Upper lobe of left lung (tissue), 6 donors: Measurements from ENCODE around the gene MRPL37. TPM values are rescaled to one million over a fixed set of nuclear protein-coding genes. Genes with fewer than 3 reads are reported as not detected.

Experiments
- ATAC-seq, 2 donors: fragments of 200-7000 bp; cut with Tn5 transposase; one replicate each; pipeline ENCODE4 v1.9.1; 2022; ENCODE audit warnings: mild to moderate bottlenecking in 2 of 2, moderate library complexity in 2 of 2; ENCODE audit not compliant: low FRiP score in 2 of 2
- DNase-seq, 2 donors: peaks; one replicate each; pipeline ENCODE4 v3.0.0-alpha.2; 2019 to 2020
- H3K27ac ChIP-seq, 4 donors: fragments of 200-600 bp; sonication (generic); one replicate each; pipeline ENCODE4 v1.5.1; 2016 to 2019
- H3K27me3 ChIP-seq, 4 donors: fragments of 200-600 bp; sonication (generic); one replicate each; pipeline ENCODE4 v1.5.1; 2017 to 2019
- H3K36me3 ChIP-seq, 4 donors: fragments of 200-600 bp; sonication (generic); one replicate each; pipeline ENCODE4 v1.5.1; 2016 to 2019
- H3K4me1 ChIP-seq, 4 donors: fragments of 200-600 bp; sonication (generic); one replicate each; pipeline ENCODE4 v1.5.1; 2018 to 2019
- H3K4me3 ChIP-seq, 4 donors: fragments of 200-600 bp; sonication (generic); one replicate each; pipeline ENCODE4 v1.5.1; 2017 to 2019; ENCODE audit warnings: mild to moderate bottlenecking in 2 of 4, moderate library complexity in 1 of 4
- H3K9me3 ChIP-seq, 4 donors: fragments of 200-600 bp; sonication (generic); one replicate each; pipeline ENCODE4 v1.5.1; 2018 to 2019
- CTCF ChIP-seq, 6 experiments: fragments of 450-650 bp in 4 of 6; fragments of 200-600 bp in 2 of 6; sonication (generic) in 2 of 6; IDR thresholded peaks; one replicate each; pipeline ENCODE4 v1.5.1; 2016 to 2019; ENCODE audit warnings: antibody characterized with exemption in 6 of 6
- EP300 ChIP-seq, 4 donors: sonication (generic); formaldehyde crosslinking; IDR thresholded peaks; one replicate each; pipeline ENCODE4 v1.5.1; 2017; ENCODE audit warnings: antibody characterized with exemption in 4 of 4, control low read depth in 2 of 4
- POLR2A ChIP-seq, 4 donors: fragments of 450-650 bp; IDR thresholded peaks; one replicate each; pipeline ENCODE4 v1.5.1; 2016 to 2017; ENCODE audit warnings: antibody characterized with exemption in 4 of 4, mild to moderate bottlenecking in 2 of 4
- POLR2AphosphoS5 ChIP-seq, 2 donors: sonication (generic); formaldehyde crosslinking; IDR thresholded peaks; one replicate each; pipeline ENCODE4 v1.5.1; 2017; ENCODE audit warnings: antibody characterized with exemption in 2 of 2
- WGBS, 2 donors: methylation state at CpG; one replicate each; pipeline ENCODE4 v1.1.5; 2017 to 2018; 5-methylcytosine and 5-hydroxymethylcytosine counted together
- total RNA-seq, 6 donors: library from RNA; depleted of rRNA in 4 of 6; stranded (reverse); fragments of >200 nt in 4 of 6; gene quantifications; one replicate each; pipeline versions ENCODE4 v1.1.0 to v1.2.1, GENCODE V29; 2016 to 2021
- donor health status: DM: no; HTN: no; CAD: no; lungs with moderate emphysema.
- donor health status: DM: no; HTN: yes; CAD: no; lungs with severe emphysema.

MRPL37 gene
- total RNA-seq, 6 donors from 2014 or later = 33.2 to 58.2 (median 47.0) TPM

- Histone ChIP-seq H3K27me3 (no peaks in the 10 kb centered on the region), H3K27ac (peak overlapping the region in 3 of 4 donors; percentile 18 to 40 (median 27)), H3K4me3 (no peak overlapping the region), H3K9me3 (no peaks in the 10 kb centered on the region), H3K4me1 (peaks cover 0 to 3% (median 1%) of the 10 kb centered on the region in 4 donors), H3K36me3 (peaks cover 0 to 27% (median 8%) of the 10 kb centered on the region in 4 donors)
- DNase-seq (no peak), ATAC-seq (peak in 1 of 2 donors; percentile 39)
- TF ChIP-seq CTCF (IDR thresholded peaks at IDR 0.05) (no peak), POLR2AphosphoS5 (IDR thresholded peaks at IDR 0.05) (no peak), POLR2A (IDR thresholded peaks at IDR 0.05) (no peak), EP300 (IDR thresholded peaks at IDR 0.05) (no peak)
- 68 to 72% methylated on average over 9 of the region's 9 CpGs for WGBS, 2 donors
These were observed 50.0 kb downstream of the MRPL37 start for GRCh38 chr1:54249819-54250435.

GRCh38 chr1:54250670-54251069, 50.7 kb downstream of the MRPL37 start:
- Histone ChIP-seq H3K9me3 (no peaks in the 10 kb centered on the region), H3K36me3 (peaks cover 0 to 27% (median 8%) of the 10 kb centered on the region in 4 donors)
- no peak for ATAC-seq

GRCh38 chr1:54252371-54252936, 52.5 kb downstream of the MRPL37 start:
- ATAC-seq = no peak
- Histone ChIP-seq H3K27me3 (no peaks in the 10 kb centered on the region), H3K27ac (no peak overlapping the region), H3K9me3 (no peaks in the 10 kb centered on the region), H3K4me1 (peaks cover 0 to 3% (median 1%) of the 10 kb centered on the region in 4 donors), H3K4me3 (no peak overlapping the region), H3K36me3 (peaks cover 0 to 13% (median 8%) of the 10 kb centered on the region in 4 donors)
- TF ChIP-seq POLR2A (IDR thresholded peaks at IDR 0.05) = no peak
- TF ChIP-seq POLR2AphosphoS5 (IDR thresholded peaks at IDR 0.05) = no peak
- no peak for TF ChIP-seq CTCF (IDR thresholded peaks at IDR 0.05)
- no peak for TF ChIP-seq EP300 (IDR thresholded peaks at IDR 0.05)
- WGBS, 2 donors = 89 to 94% methylated on average over 11 of the region's 11 CpGs
- DNase-seq = no peak

More at GRCh38 chr1:54250670-54251069, 50.7 kb downstream of the MRPL37 start:
- Histone ChIP-seq H3K27ac (peak overlapping the region in 1 of 4 donors; percentile 18), H3K4me1 (peaks cover 0 to 3% (median 1%) of the 10 kb centered on the region in 4 donors), H3K27me3 (no peaks in the 10 kb centered on the region), H3K4me3 (no peak overlapping the region)
- TF ChIP-seq CTCF (IDR thresholded peaks at IDR 0.05) = no peak
- TF ChIP-seq EP300 (IDR thresholded peaks at IDR 0.05) = no peak
- TF ChIP-seq POLR2A (IDR thresholded peaks at IDR 0.05) = no peak
- TF ChIP-seq POLR2AphosphoS5 (IDR thresholded peaks at IDR 0.05) = no peak
- no peak for DNase-seq
- WGBS, 2 donors = 89 to 95% methylated on average over 6 to 12 of the region's 12 CpGs

- no peak for TF ChIP-seq CTCF (IDR thresholded peaks at IDR 0.05)
- TF ChIP-seq POLR2AphosphoS5 (IDR thresholded peaks at IDR 0.05) = no peak
- no peak for TF ChIP-seq EP300 (IDR thresholded peaks at IDR 0.05)
- no peak for TF ChIP-seq POLR2A (IDR thresholded peaks at IDR 0.05)
- H3K4me3 ChIP-seq = no peak overlapping the region
- H3K36me3 ChIP-seq = peaks cover 0 to 17% (median 8%) of the 10 kb centered on the region in 4 donors
- H3K27me3 ChIP-seq = no peaks in the 10 kb centered on the region
- H3K4me1 ChIP-seq = peaks cover 0 to 3% (median 1%) of the 10 kb centered on the region in 4 donors
- no peaks in the 10 kb centered on the region for H3K9me3 ChIP-seq
- 87 to 91% methylated on average over 5 of the region's 5 CpGs for WGBS, 2 donors
- ATAC-seq (peak in 1 of 2 donors; percentile 86), DNase-seq (no peak)
- no peak overlapping the region for H3K27ac ChIP-seq
These were observed 53.5 kb downstream of the MRPL37 start for GRCh38 chr1:54253480-54253879.
